NCI-H345 treated with DMSO at 0.1 percent for 48 hours (cell line): ENCODE results near the gene PMS2.
"Not testable (repeated sequence)": the region's sequence is repeated elsewhere in the genome, so short reads cannot be mapped to it uniquely, and the experiment has no call there.

Experiments
- DNase-seq: peaks from one replicate; lab custom pipeline; 2025; ENCODE audit not compliant: unreplicated experiment; lab: John Stamatoyannopoulos, UW

Gene PMS2

DNA sequence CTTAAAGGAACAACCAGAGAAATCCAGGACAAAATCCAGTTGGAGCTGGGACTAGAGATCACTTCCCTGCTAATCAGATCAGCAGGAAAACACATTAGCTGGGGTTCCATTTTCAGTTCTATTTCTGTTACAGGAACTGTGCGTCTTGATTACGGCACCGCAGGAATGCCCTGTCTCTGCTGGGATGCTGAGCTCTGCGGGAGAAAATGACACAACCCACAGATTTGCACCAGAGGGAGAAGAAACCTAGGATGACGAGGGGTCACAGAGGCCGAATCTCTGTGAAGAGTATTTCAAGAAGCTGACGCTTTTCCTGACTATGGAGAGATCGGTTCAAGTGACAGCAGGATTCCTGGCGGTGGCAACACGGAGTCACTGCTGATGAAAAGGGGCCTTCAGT lies 78.6 kb downstream of the PMS2 start:
- not testable (repeated sequence) for DNase-seq

DNA sequence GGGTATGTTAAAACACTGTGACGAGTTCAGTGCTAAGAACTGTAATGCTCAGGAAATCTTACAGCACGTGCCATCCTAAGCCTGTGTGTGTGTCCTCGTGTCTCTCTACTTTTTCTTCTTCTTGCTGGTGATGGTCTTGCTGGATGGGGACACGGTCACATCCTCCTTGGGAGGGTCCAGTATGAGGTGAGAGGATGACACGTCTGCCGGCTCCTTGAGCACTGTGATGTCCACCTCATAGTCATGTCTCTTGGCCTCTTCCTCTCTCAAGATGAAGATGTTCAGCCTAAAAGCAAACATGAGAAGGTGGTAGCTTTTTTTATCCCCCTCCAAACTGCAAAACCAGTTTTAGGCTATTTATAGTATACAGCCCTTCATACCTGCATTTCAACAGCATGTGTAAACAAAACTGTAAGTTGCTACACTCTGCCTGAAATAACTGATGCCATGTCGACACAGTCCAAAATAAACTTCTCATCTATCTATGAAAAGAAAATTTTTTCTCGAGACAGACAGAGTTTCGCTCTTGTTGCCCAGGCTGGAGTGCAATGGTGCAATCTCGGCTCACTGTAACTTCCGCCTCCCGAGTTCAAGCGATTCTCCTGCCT lies 82.5 kb downstream of the PMS2 start:
- DNase-seq = not testable (repeated sequence)

DNA sequence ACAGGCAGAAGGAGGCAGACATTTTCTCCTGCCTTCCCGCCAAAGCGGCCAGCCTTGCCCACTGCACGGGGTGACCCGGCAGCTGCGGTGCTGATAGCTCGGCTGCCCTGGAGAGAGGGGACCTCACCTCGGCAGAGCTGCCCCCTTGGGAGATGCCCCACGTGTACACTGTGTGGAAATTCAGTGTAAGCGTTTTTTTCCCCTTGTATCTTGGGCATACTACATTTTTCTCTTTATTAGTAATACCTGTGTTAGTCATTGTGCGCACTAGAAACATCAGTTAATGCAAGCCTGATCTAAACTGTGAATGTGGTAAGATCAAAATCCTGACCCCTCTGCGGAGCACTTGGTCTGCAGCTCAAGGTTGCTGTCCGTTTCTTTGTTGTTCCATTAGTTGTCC lies 84.2 kb downstream of the PMS2 start:
- DNase-seq = not testable (repeated sequence)

DNA sequence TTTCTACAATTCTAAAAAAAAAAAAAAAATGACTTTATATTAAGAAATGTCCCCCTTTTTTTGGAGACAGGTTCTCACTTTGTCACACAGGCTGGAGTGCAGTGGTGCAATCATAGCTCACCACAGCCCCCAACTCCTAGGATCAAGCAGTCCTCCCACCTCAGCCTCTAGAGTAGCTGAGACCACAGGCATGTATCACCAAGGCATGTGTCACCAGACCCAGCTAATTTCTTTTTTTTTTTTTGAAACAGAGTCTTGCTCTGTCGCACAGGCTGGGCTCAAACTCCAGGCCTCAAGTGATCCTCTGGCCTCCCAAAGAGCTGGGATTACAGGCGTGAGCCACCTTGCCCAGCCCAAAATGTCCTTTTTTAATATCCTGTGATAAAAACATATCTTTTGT lies 84.7 kb downstream of the PMS2 start:
- not testable (repeated sequence) for DNase-seq
